PFSK-1 (cell line): ENCODE results near the gene CAPN5.

ENCODE experiments used
- FOXP2 ChIP-seq: optimal IDR thresholded peaks from 2 replicates; pipeline ENCODE3; 2011; ENCODE audit warnings: borderline replicate concordance, control low read depth, inconsistent platforms; ENCODE audit not compliant: insufficient read depth; ENCODE audit errors: extremely low read length, extremely low read depth
- POLR2AphosphoS5 ChIP-seq: IDR thresholded peaks from 2 replicates; pipeline ENCODE4 v1.6.1; 2012; ENCODE audit warnings: low read depth, mild to moderate bottlenecking, control low read depth, low read length, moderate library complexity
- SIN3A ChIP-seq: IDR thresholded peaks from 2 replicates; pipeline ENCODE4 v1.6.1; 2012; ENCODE audit warnings: mild to moderate bottlenecking, low read length, moderate library complexity, borderline replicate concordance; ENCODE audit not compliant: insufficient read depth
- TAF1 ChIP-seq: IDR thresholded peaks from 2 replicates; pipeline ENCODE4 v1.6.1; 2012; ENCODE audit warnings: low read length, control low read depth, borderline replicate concordance; ENCODE audit not compliant: insufficient read depth
- TF ChIP-seq, protein P1 (sequence below), 2 experiments: IDR thresholded peaks; 2 replicates each; pipeline versions ENCODE4 v1.6.1 to v1.8.0; 2011 to 2012; ENCODE audit warnings: low read depth in 2 of 2, low read length in 2 of 2, control low read depth in 1 of 2, inconsistent platforms in 1 of 2, mild to moderate bottlenecking in 1 of 2, moderate library complexity in 1 of 2; ENCODE audit not compliant: insufficient read depth in 1 of 2

The CAPN5 gene

DNA sequence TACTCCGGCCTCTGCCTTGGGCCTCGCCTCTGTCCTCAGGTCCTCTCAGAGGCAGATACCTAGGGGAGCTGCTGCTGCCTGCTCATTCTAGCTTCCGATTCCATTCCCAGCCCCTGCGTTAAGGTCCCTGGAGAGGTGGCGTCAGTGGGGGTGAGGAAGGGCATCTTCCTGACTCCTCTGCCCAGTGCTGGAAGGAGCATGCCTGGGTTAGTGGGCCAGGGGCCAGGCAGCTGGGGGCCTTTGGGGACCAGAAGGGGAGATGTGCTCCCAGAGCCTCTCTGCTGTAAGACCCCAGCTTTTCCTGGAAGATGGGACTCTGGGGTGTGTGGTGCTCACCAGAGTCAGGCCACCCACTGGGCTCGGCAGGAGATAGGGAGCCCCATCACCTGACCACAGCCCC, 57.7 kb downstream of the CAPN5 start:
- TF ChIP-seq FOXP2 (no peak), POLR2AphosphoS5 (no peak)
- TF ChIP-seq, protein P1, sequence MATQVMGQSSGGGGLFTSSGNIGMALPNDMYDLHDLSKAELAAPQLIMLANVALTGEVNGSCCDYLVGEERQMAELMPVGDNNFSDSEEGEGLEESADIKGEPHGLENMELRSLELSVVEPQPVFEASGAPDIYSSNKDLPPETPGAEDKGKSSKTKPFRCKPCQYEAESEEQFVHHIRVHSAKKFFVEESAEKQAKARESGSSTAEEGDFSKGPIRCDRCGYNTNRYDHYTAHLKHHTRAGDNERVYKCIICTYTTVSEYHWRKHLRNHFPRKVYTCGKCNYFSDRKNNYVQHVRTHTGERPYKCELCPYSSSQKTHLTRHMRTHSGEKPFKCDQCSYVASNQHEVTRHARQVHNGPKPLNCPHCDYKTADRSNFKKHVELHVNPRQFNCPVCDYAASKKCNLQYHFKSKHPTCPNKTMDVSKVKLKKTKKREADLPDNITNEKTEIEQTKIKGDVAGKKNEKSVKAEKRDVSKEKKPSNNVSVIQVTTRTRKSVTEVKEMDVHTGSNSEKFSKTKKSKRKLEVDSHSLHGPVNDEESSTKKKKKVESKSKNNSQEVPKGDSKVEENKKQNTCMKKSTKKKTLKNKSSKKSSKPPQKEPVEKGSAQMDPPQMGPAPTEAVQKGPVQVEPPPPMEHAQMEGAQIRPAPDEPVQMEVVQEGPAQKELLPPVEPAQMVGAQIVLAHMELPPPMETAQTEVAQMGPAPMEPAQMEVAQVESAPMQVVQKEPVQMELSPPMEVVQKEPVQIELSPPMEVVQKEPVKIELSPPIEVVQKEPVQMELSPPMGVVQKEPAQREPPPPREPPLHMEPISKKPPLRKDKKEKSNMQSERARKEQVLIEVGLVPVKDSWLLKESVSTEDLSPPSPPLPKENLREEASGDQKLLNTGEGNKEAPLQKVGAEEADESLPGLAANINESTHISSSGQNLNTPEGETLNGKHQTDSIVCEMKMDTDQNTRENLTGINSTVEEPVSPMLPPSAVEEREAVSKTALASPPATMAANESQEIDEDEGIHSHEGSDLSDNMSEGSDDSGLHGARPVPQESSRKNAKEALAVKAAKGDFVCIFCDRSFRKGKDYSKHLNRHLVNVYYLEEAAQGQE (IDR thresholded peaks at IDR 0.05; ENCODE audit: insufficient read depth in 1 of 2, low read depth in 2 of 2, low read length in 2 of 2): no peak

- TF ChIP-seq, protein P1 (IDR thresholded peaks at IDR 0.05; ENCODE audit: insufficient read depth in 1 of 2, low read depth in 2 of 2, low read length in 2 of 2): no peak
- TF ChIP-seq POLR2AphosphoS5 (no peak), FOXP2 (no peak), TAF1 (no peak), SIN3A (no peak)
Measured at GRCh38 chr11:77125191-77125590, 58.4 kb downstream of the CAPN5 start.

- TF ChIP-seq SIN3A (no peak), TAF1 (no peak), POLR2AphosphoS5 (no peak), FOXP2 (no peak)
- TF ChIP-seq, protein P1 (IDR thresholded peaks at IDR 0.05; ENCODE audit: insufficient read depth in 1 of 2, low read depth in 2 of 2, low read length in 2 of 2): no peak
Measured at GRCh38 chr11:77125695-77126094, 58.9 kb downstream of the CAPN5 start.

GRCh38 chr11:77126156-77126775, 59.5 kb downstream of the CAPN5 start:
- TF ChIP-seq, protein P1 (IDR thresholded peaks at IDR 0.05; ENCODE audit: insufficient read depth in 1 of 2, low read depth in 2 of 2, low read length in 2 of 2): no peak

DNA sequence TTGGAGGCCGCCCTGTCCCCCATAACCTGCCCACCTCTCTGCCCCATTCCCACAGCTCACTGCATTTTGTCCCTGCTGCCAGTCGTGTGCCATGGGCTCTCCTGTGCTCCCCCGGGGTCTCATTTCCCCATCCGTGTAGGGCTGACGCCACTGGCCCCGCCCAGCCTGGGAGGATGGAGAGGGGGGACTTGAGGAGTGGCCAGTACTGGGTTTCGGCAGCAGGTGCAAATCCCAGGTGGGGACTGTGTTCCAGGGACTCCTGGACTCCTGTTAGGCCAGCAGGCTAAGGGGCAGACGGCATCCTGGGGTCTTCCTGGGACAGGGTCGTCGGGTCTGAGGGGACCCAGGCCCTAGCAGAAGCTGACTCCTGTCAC, 60.1 kb downstream of the CAPN5 start:
- TF ChIP-seq TAF1 (no peak), FOXP2 (no peak), POLR2AphosphoS5 (no peak)
